ENCODE results near the gene INSRR. TPM values are rescaled to one million over a fixed set of nuclear protein-coding genes. Genes with fewer than 3 reads are reported as not detected.

INSRR gene
- total RNA-seq, 1 donor from 2014 or later: not detected

GRCh38 chr1:156804572-156805243 is 54.2 kb downstream of the INSRR start:
- DNase-seq: peak; percentile 33

DNA sequence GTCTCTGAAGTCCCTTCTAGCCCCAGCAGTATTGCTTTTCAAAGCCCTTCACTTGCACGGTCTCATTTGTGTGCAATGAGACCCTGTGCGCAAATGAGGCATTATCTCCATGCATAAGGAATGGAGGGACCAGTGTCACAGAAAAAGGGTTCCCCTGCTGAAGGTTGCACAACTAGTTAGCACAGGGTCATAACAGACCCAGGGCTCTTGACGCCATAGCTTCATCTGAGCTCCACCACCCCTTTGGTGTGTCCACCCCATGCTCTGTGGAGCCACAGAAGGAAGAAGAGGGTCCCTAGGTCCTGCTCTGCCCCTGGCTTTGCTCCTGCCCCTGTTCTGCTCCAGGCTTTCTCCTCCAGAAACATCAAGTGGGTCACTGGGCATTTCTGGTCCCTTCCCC is 54.9 kb downstream of the INSRR start:
- no peak for DNase-seq

GRCh38 chr1:156803086-156803851 is 55.6 kb downstream of the INSRR start:
- DNase-seq: no peak

- DNase-seq: no peak
These were observed 56.4 kb downstream of the INSRR start for GRCh38 chr1:156802421-156802935.

DNA sequence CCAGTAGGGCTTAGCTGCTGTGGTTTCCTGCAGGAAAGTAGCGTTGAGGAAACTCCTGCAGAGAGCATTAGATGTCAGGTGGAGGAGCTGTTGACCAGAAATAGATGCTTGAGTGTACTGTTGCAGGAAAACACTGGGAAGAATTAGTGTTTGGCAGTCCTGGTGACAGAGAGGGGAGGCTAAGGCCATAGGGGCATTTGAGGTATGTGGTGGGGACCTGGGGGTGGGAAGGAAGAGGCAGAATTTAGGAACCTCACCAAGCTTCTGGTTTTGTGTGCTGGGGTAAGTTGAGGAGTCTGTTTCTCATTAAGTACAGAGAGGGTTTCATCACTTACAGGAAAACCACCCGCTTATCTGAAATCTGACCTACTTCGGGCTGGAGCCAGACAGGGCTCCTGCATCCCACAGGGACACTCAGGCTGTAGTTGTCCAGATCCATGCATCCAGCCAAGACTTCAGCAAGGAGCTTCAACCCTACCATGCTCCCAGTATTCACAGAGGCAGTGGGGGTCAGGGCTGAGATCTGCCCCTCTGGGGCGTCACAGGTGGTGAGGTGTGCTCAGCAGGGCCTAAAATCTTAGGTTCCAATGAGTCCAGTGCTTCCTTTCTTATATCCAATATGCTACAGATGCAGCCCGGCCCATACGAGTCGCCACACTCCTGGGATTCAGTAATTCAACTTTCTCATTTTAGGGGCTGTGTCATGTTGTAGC is 57.4 kb downstream of the INSRR start:
- DNase-seq: peak; percentile 26

DNA sequence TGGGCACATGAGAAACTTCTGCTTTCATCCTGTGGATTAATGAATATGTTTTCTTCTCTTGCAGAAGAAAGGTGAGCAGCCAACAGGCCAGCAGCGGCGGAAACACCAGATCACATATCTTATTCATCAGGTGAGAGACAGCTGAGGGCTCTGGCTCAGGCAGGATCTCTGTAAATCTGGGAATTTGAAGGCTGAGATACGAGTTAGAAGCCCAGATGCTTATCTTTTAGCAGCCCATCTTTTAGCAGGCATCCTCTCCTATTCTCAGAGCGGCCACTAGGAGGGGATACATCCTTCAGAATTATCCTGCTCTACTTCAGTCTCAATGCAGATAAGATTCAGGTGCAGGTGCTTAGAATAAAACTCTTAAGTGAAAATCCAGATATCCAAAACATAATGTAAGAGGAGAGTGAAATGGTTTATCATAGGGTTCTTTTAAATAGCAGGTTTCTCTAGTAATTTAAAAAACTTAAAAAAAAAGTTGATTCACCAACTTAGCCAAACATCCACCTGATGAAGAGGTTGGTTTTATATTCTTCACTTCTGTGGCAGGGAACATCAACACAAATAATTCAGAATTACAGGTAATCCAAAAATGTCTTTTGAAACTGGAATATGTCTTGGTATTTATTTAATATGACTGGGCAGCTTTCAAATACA is 61.6 kb downstream of the INSRR start:
- peak; percentile 82 for DNase-seq

DNA sequence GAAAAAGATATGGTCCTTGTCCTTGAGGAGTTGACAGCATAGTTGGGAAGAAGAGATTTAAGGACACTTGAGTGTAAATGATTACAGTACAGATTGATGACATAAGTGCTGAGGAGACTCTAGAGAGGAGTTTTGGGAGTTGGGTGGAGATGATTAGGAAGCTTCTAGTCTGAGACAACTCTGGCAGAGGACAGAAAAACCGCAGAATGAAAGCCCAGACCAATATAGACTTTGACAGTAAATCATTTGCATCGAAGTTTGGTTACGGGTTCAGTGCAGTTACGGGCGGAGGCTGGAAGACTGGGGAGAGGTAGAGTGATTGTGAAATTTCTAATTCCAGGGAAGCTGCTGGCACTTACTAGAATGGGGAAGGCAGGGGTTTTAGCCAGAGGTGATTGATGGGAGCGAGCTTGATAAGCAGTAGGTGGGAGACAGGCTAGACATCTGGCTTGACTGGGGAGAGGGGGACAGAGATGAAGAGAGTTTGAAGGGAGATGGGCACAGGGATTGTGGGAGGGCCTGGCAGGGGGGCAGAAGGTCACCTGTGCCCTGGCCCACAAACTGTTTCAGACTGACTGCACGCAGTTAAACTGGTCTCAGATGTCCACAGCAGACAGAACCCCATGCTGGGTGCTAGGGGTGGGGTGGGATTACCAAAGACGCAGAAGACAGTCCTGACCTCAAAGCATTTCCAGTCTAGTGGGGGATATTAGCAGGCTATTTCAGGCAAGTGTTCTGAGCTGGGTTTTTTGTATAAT is 62.4 kb downstream of the INSRR start:
- DNase-seq: no peak

DNA sequence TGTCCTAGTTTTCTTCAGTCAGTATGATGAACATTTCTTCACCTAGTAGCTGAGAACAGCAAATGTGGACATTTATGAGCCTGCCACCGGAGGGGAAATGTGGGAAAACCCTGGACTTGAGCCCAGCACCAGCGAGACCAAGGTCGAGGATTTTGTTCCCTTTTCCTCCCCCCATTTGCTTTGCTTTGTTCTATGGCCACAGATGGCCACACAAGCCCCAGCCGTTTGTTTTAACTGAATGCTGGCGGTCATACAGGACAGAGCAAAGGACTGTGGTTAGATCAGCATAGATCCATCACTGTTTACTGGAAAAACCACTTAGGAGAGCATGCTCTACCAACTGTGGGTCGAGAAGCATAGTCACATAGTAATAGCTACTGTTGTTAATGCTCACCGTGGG is 63.1 kb downstream of the INSRR start:
- DNase-seq: no peak

- DNase-seq: no peak
These were observed 63.6 kb downstream of the INSRR start for GRCh38 chr1:156795374-156795733.

- DNase-seq: no peak
These were observed 64.2 kb downstream of the INSRR start for GRCh38 chr1:156794506-156795373.

Other genes starting within 250 kb of the INSRR start
- gene HAPLN2, start 239.7 kb downstream of the INSRR start, total RNA-seq: not detected in 2 replicates
- gene BCAN, start 217.0 kb downstream of the INSRR start, total RNA-seq: not detected in 2 replicates
- gene NES, start 181.7 kb downstream of the INSRR start, total RNA-seq: 65.6 and 78.8 TPM in 2 replicates
- 0.34 TPM in 1 of 2 replicates, not detected in the other for gene CRABP2, start 153.5 kb downstream of the INSRR start, total RNA-seq
- 11.8 and 13.3 TPM in 2 replicates for gene METTL25B, start 130.6 kb downstream of the INSRR start, total RNA-seq
- gene ISG20L2, start 130.4 kb downstream of the INSRR start, total RNA-seq: 8.7 and 11.7 TPM in 2 replicates
- 31.0 and 34.7 TPM in 2 replicates for gene MRPL24, start 118.0 kb downstream of the INSRR start, total RNA-seq
- 149 and 294 TPM in 2 replicates for gene HDGF, start 107.4 kb downstream of the INSRR start, total RNA-seq
- 12.3 and 15.6 TPM in 2 replicates for gene PRCC, start 91.6 kb downstream of the INSRR start, total RNA-seq
- gene SH2D2A, start 42.3 kb downstream of the INSRR start, total RNA-seq: not detected in 2 replicates
- gene NTRK1, start 1.7 kb upstream of the INSRR start, total RNA-seq: not detected in 2 replicates
- 19.1 and 53.5 TPM in 2 replicates for gene PEAR1, start 34.6 kb upstream of the INSRR start, total RNA-seq
- 0.14 and 0.34 TPM in 2 replicates for gene LRRC71, start 61.5 kb upstream of the INSRR start, total RNA-seq
- 22.0 and 23.3 TPM in 2 replicates for gene ARHGEF11, start 186.6 kb upstream of the INSRR start, total RNA-seq
- not detected in 2 replicates for gene ETV3L, start 240.7 kb upstream of the INSRR start, total RNA-seq